Neural cell (in vitro differentiated cells): ENCODE data around the gene LILRB4.

Source experiments
- EZH2 ChIP-seq: fragments of 200-600, 300-800 bp; shearing (Covaris generic), sonication (generic); IDR thresholded peaks from 2 replicates; pipeline ENCODE4 v1.6.1; 2014; ENCODE audit warnings: antibody characterized with exemption, low read length, borderline replicate concordance, mild to moderate bottlenecking; ENCODE audit not compliant: insufficient read depth, poor library complexity, severe bottlenecking
- TF ChIP-seq, protein P1 (sequence below): fragments of 450-650 bp; IDR thresholded peaks from 2 replicates; pipeline ENCODE4 v1.5.1; 2014; ENCODE audit warnings: antibody characterized with exemption, mild to moderate bottlenecking, moderate library complexity; ENCODE audit not compliant: poor library complexity, severe bottlenecking

DNA sequence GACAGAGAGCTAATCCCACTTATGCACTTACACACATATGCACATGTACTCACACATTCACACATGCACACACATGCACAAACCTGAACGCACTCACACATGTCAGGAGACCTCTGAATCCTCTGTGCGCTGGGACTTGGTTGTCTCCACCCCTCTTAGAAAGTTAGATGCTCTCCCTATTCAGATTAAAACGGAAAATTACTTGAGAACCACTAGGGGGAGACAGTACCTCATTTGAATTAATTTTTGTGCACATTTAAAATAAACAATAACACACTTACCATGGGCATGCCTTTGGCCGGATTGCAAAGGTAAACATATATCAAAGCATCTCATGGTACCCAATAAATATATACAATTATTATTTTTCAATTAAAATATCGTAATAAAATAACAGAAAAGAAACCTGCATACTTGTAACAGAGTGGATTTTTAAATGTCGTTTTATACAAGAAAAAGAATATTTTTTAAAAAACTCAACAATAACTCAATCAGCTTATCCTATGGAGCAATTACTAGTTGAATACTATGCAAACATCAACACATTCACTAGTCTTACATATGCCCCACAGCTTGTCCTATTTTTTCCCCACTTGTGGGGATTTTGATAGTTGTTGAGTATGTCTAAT, 9.5 kb upstream of the LILRB4 start:
- TF ChIP-seq, protein P1, sequence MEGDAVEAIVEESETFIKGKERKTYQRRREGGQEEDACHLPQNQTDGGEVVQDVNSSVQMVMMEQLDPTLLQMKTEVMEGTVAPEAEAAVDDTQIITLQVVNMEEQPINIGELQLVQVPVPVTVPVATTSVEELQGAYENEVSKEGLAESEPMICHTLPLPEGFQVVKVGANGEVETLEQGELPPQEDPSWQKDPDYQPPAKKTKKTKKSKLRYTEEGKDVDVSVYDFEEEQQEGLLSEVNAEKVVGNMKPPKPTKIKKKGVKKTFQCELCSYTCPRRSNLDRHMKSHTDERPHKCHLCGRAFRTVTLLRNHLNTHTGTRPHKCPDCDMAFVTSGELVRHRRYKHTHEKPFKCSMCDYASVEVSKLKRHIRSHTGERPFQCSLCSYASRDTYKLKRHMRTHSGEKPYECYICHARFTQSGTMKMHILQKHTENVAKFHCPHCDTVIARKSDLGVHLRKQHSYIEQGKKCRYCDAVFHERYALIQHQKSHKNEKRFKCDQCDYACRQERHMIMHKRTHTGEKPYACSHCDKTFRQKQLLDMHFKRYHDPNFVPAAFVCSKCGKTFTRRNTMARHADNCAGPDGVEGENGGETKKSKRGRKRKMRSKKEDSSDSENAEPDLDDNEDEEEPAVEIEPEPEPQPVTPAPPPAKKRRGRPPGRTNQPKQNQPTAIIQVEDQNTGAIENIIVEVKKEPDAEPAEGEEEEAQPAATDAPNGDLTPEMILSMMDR: no peak
- no peak for TF ChIP-seq EZH2
